Measurements from ENCODE around the gene MRPL28.
"Not testable (repeated sequence)": the region's sequence is repeated elsewhere in the genome, so short reads cannot be mapped to it uniquely, and the experiment has no call there.

The MRPL28 gene

DNA sequence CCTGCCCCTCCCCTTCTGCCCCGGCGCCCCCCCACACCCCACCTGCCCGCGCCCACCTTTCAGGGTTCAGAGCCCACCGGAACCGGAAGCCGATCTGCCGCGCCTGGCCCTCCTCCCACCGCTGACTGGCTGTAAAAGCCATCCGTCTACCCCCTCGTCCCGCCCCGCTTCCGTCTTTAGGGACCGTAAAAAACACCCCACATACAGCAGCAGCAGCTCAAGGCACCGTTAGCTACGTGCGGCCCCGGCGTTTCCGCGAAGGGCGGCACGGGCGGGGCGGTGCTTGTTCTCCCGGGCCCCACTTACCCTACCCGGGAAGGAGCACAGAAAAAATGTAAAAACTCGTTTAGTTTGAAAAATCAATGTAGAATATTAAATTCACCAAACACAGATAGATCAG is at the start of gene MRPL28:
Gene MRPL28, minus strand, starts transcription at position 96 of the 400 bp plus-strand sequence. CDS start 320 bp downstream, outside the sequence.
- DNase-seq = peak; percentile 92

DNA sequence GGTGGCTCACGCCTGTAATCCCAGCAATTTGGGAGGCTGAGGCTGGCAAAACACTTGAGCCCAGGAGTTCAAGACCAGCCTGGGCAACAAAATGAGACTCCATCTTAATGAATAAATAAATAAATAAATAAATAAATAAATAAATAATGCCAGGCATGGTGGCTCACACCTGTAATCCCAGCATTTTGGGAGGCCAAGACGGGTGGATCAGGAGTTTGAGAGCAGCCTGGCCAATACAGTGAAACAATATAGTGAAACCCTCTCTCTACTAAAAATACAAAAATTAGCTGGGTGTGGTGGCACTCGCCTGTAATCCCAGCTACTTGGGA is 44.8 kb upstream of the MRPL28 start:
- DNase-seq = not testable (repeated sequence)

GRCh38 chr16:414395-415169 is 44.2 kb upstream of the MRPL28 start:
- DNase-seq = no peak

DNA sequence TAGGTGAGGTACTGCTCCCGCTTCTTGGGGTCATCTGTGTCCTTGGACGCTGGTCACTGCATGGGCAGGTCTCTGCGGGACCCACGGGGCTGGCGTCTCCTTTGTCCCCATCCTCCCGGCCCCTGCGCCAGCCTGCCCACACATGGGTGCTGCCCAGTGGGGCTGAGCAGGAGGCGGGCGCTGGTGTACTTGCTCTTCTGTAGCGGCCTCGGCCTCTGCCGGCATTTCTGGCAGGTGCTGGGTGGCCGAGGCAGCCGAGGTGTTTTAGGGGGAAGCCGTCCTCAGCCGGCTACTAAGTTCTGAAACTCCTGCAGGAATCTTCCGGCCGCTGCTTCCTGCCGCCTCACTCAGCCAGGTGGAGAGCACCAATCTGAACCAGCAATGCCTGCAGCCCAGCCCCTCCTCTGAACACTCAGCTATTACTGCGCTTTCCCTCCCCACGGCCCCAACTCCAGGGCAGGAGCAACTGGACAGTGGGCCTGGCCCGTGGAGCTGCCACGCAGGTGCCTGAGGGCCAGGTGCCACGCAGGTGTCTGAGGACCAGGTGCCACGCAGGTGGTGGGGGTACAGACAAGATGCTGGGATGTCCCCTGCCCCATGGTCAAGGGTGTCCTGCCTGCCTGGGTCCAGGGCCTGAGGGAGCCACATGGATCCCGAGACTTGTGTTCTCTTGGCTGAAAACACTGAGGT is 41.4 kb upstream of the MRPL28 start:
- DNase-seq = no peak

DNA sequence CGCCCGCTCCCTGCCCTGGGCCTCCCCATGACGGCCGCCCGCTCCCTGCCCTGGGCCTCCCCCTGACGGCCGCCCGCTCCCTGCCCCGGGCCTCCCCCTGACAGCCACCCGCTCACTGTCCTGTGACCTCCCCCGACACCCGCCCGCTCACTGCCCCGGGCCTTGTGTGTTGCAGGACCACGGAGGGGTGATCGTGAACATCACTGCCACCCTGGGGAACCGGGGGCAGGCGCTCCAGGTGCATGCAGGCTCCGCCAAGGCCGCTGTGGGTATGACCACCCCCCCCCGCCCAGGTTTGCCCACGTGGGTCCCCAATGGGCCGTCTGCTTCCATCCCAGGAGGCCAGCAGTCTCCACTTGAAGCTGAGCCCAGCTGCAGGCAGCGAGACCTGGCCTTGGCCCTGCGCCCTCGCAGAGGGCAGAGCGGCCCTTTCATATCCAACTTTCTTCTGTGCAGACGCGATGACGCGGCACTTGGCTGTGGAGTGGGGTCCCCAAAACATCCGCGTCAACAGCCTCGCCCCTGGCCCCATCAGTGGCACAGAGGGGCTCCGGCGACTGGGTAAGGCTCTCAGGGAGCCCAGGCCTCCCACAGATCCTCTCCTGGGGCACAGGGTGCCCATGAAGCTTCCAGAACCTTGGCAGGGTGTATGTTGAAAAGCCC is 40.3 kb upstream of the MRPL28 start:
- no peak for DNase-seq

DNA sequence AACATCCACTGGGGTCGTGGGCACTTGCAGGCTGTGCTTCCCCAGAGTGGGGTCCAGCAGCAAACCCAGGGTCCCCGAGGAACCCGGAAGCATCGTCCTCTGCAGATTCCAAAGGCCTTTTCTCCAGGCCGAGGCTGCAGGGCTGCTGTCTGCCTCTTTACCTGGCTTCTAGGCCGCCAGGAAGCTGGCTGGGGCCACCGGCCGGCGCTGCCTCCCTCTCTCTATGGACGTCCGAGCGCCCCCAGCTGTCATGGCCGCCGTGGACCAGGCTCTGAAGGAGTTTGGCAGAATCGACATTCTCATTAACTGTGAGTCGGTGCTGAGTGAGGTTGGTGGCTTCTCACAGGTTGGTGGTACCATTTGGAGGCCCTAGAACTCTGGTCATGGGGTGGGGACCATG is 36.9 kb upstream of the MRPL28 start:
- DNase-seq = no peak

DNA sequence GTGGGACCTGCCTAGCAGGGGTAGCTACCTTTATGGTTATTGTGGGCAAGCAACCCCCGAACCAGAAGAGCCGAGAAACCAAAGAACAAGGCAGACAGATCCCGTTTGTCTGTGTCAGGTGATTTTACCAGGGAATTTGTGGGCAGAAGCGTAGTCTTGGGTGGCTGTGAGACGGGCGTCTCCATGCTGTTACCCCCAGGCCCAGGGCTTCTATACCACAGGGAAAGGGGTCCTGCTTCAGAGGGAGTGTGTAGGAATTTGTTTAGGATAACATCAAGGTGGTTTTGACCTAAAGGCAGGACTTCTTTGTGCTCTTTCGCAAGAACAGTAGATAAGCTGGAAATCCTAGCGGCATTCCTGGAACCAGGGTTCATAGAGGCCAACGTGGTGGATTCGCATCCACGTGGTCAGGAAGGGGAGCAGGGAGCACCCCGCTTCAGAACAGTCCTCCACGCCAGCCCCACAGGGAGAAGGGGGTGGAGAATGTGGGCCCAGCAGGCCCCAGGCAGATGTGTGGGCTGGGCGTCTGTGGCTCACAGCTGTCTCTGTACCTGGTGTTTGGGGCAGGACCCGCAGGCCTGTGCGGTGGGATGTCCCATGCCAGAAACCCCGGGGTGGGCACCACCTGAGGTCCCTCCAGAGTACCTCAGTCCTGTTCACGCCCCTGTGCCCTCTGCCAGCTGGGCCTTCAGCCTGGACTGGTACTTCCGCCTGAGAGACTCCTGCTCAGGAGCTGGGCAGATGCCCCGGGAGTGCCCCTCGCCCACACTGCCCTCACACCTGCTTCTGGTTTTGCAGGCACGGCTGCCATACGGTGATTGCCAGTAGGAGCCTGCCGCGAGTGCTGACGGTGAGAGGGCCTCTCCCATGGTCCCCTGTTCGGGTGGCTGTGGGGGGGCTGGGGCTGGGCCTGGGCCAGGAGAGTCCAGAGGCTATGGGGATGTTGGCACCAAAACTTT is 35.5 kb upstream of the MRPL28 start:
- DNase-seq = no peak

DNA sequence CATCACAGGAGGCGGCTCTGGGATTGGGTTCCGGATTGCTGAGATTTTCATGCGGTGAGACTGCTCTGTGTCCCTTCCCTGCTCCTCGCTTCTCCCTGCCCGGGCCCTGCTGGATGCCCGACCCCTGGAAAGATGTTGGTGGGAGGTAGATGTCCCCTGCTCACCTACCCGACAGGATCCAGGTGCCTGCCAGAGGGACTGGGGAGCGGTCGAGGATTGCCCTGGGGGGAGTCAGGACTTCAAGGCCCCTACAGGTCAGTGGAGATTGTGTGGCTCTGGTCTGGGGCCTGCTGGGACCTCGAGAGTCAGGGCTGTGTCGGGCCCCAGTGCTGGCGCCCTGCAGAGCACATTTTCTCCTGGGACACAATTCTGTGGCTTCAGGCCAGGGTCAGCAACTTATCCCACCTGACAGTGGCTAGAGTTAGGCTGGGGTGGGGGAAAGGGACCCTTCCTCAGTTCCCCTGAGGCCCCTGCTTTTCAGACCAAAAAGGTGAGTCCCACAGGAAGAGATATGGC is 34.7 kb upstream of the MRPL28 start:
- DNase-seq = no peak

DNA sequence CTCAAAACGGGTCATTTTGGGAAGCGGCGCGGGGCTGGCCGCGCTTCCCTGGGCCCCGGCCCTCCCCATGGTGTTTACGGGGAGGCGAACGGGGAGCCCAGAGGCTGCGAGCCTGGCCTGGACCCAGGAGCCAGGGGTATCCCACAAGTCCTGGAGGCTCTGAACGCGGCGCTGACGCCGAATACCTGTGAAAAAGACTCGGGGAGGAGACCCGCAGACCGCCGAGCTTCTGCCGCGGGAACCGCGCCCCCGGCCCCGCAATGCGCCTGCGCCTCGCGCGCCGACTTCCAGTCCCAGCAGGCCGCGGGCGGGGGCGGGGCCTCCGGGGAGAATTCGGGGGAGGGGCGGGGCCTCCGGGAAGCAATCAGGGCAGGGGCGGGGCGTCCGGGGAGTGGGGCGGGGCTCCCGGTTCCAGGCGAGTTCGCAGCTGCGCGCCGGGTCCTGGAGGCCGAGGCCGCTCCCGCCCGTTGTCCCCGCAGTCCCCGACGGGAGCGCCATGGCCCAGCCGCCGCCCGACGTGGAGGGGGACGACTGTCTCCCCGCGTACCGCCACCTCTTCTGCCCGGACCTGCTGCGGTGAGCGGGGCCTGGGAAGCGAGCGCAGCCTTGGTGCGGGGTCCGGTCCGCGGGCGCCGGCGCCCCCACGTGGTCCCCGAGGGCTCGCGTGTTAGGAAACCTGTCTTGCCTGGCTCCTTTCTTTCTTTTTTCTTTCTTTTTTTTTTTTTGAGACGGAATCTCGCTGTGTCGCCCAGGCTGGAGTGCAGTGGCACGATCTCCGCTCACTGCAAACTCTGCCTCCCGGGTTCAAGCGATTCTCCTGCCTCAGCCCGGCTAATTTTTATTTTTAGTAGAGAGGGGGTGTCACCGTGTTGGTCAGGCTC is 31.4 kb upstream of the MRPL28 start, which contains the start of gene DECR2:
Gene DECR2, plus strand, starts transcription at position 418 of the 881 bp plus-strand sequence. Its CDS starts 79 bp downstream, at position 497.
- peak; percentile 99 for DNase-seq

DNA sequence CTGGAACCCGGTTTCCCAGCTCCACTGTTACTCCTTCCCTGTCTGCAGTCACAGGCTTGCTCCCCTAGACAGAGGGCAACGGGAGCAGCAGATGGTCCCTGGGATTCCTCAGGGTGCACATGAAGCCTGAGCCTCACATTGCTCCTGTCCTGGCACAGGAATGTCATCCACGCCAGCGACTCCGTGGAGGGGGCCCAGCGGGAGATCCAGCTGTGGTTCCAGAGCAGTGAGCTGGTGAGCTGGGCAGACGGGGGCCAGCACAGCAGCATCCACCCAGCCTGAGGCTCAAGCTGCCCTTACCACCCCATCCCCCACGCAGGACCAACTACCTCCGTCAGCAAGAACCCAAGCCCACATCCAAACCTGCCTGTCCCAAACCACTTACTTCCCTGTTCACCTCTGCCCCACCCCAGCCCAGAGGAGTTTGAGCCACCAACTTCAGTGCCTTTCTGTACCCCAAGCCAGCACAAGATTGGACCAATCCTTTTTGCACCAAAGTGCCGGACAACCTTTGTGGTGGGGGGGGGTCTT is 29.8 kb upstream of the MRPL28 start:
- no peak for DNase-seq

DNA sequence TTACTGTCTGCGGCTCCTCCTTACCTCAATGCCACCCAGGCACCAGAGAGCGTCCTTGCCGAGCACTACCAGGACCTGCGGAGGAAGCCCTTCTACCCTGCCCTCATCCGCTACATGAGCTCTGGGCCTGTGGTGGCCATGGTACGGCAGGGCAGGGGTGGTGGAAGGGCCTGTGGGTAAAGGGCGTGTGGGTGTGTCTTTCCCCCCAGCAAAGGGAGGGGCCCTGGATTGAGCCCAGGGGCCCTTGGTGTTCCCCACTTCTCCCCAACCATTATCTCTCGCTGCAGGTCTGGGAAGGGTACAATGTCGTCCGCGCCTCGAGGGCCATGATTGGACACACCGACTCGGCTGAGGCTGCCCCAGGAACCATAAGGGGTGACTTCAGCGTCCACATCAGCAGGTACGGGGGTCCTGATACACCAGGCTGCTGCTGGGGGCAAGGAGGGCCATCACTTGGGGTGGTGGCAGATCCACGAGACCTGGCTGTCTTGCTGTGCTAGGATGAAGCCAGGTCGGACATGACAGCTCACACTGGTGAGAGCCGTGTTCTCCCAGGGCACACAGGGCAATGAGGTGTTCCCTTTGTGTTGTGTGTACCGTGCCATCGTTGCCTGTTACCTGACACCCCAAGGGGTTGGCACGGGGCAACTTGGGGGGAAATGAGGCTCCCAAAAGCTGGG is 29.1 kb upstream of the MRPL28 start:
- no peak for DNase-seq

- no peak for DNase-seq
These were observed 28.4 kb upstream of the MRPL28 start for GRCh38 chr16:398561-399339.

GRCh38 chr16:397736-398332 is 27.5 kb upstream of the MRPL28 start:
- no peak for DNase-seq

DNA sequence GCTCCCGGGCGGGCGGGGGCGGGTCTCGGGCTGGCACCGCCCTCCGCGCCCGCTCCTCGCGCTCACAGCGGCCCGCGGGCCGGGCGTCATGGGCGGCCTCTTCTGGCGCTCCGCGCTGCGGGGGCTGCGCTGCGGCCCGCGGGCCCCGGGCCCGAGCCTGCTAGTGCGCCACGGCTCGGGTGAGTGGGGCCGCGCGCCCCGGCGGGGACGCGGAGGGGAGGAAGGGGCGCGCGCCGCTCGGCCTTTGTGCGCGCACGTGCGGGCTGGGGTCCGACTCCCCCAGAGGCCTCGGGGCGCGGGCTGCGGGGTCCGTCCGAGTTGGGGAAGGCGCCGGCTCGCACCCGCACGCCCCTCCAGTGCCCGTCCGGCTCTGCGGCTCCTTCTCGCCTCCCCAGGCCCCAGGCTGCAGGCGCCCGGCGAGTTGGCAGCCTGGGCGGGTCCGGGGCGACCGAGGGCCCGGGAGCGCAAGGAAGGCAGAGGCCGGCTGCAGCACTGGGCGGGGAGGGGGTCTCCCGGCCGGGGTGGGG is 26.9 kb upstream of the MRPL28 start, which contains the start of gene NME4:
Gene NME4, plus strand, starts transcription at position 65 of the 527 bp plus-strand sequence. Its CDS starts 24 bp downstream, at position 89.
- DNase-seq = no peak

GRCh38 chr16:396605-397004 is 26.3 kb upstream of the MRPL28 start:
- no peak for DNase-seq

DNA sequence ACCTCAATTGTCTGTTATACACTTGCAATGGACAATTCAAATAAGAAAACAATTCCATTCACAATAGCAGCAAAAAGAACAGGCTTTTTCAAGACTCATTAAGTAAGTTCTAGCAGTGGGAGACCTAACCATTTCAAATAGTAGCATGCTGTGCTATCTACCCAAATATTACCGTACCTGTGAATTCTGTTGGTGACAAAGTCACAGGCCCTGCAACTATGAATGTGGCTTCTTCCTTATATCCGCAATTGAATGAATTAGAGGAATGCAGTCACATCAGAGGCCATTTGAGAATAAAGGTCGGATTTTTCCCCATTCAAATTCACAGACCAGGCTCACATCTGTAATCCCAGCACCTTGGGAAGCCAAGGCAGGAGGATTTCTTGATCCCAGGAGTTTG is 25.9 kb upstream of the MRPL28 start:
- DNase-seq = no peak

DNA sequence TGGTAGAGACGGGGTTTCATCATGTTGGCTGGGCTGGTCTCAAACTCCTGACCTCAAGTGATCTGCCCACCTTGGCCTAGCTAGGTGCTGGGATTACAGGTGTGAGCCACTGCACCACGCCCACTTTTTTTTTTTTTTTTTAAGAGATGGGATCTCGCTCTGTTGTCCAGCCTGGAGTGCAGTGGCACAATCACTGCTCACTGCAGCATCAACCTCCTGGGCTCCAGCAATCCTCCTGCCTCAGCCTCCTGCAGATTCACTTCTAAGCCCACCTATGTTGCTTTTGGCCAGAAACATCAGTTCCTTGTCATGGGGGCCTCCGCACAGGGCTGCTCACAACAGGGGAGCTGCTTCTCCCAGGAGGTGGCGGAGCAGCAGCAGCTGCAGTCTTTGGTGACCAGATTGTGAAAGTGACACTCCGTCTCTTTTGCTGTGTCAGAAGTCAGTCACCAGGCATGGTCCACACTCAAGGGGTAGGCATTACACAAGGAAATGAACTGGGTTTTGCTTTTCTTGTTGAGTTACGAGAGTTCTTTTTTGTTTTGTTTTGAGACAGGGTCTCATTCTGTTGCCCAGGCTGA is 22.2 kb upstream of the MRPL28 start:
- DNase-seq = no peak

DNA sequence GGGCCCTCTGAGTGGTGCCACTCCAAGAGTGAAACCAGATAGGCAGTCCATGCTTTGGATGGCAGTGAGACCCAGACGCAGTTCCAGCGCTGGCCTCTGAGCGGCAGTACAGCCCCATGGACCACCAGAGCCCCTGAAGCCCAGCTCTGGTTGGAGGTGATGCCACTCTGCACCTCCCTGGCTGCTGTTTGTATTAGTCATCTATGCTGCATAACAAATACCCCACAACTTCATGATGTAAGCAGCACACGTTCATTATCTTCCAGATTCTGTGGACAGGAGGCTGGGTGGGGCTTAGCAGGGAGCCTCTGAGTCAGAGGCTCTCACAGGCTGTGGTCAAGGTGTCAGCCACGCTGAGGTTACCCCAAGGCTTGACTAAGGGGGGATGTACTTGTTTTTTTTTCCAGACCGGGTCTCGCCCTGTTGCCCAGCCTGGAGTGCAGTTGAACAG is 21.6 kb upstream of the MRPL28 start:
- peak; percentile 87 for DNase-seq

All from activated CD8-positive, alpha-beta memory T cell treated with anti-CD3 and anti-CD28 coated beads, Interleukin-2, amount 50 U/mL, for 4 hours (primary cell).